ENCODE measurements around the gene NCKAP5.

- TF ChIP-seq CTCF (IDR thresholded peaks at IDR 0.05 in 8 of 11, conservative IDR thresholded peaks at IDR 0.05 in 3 of 11) (no peak), POLR2A (IDR thresholded peaks at IDR 0.05) (no peak)
Measured at GRCh38 chr2:132904142-132904842, 664.0 kb downstream of the NCKAP5 start.

All from spleen (tissue), 7 donors.